Nephron progenitor cell (in vitro differentiated cells): ENCODE data around the gene ENTPD1.
"Not testable (repeated sequence)": the region's sequence is repeated elsewhere in the genome, so short reads cannot be mapped to it uniquely, and the experiment has no call there.

Source experiments
- DNase-seq: peaks from one replicate; pipeline ENCODE4 v3.0.0; 2021
- H3K27ac Mint-ChIP-seq: 2 replicates; pipeline ENCODE4 v1.8.0; 2021; ENCODE audit warnings: mild to moderate bottlenecking, moderate library complexity, mixed read lengths
- H3K27me3 Mint-ChIP-seq: 2 replicates; pipeline ENCODE4 v1.8.0; 2021; ENCODE audit warnings: mild to moderate bottlenecking, low read depth, mixed read lengths; ENCODE audit not compliant: poor library complexity
- H3K36me3 Mint-ChIP-seq: 2 replicates; pipeline ENCODE4 v1.8.0; 2021; ENCODE audit warnings: low read depth, mixed read lengths
- H3K4me1 Mint-ChIP-seq: 2 replicates; pipeline ENCODE4 v1.8.0; 2021; ENCODE audit warnings: mixed read lengths
- H3K4me3 Mint-ChIP-seq: 2 replicates; pipeline ENCODE4 v1.8.0; 2021; ENCODE audit warnings: mild to moderate bottlenecking, moderate library complexity, mixed read lengths
- H3K9me3 Mint-ChIP-seq: 2 replicates; pipeline ENCODE4 v1.8.0; 2021; ENCODE audit warnings: mild to moderate bottlenecking, moderate library complexity, mixed read lengths
- CTCF ChIP-seq: fragments of 200-600 bp; sonication (generic); IDR thresholded peaks from 2 replicates; pipeline ENCODE4 v1.5.0; 2021; ENCODE audit warnings: antibody characterized with exemption

ENTPD1 gene

GRCh38 chr10:95716866-95717265 lies 39.1 kb upstream of the ENTPD1 start:
- Mint-ChIP-seq H3K4me3 (no peak overlapping the region), H3K27ac (no peak overlapping the region), H3K27me3 (peaks cover 16% of the 10 kb centered on the region), H3K36me3 (no peaks in the 10 kb centered on the region), H3K4me1 (no peaks in the 10 kb centered on the region), H3K9me3 (no peaks in the 10 kb centered on the region)
- no peak for DNase-seq
- TF ChIP-seq CTCF: no peak

- not testable (repeated sequence) for H3K4me1 Mint-ChIP-seq, H3K36me3 Mint-ChIP-seq, H3K4me3 Mint-ChIP-seq, DNase-seq, H3K27ac Mint-ChIP-seq
- Mint-ChIP-seq H3K27me3 (peaks cover 16% of the 10 kb centered on the region), H3K9me3 (peaks cover 11% of the 10 kb centered on the region)
Measured at GRCh38 chr10:95720745-95721144, 35.2 kb upstream of the ENTPD1 start.

- DNase-seq, H3K4me1 Mint-ChIP-seq, H3K27ac Mint-ChIP-seq, H3K36me3 Mint-ChIP-seq, H3K4me3 Mint-ChIP-seq, H3K27me3 Mint-ChIP-seq: not testable (repeated sequence)
- peaks cover 11% of the 10 kb centered on the region for H3K9me3 Mint-ChIP-seq
Measured at GRCh38 chr10:95722496-95722895, 33.5 kb upstream of the ENTPD1 start.

GRCh38 chr10:95728526-95728925 lies 27.4 kb upstream of the ENTPD1 start:
- Mint-ChIP-seq H3K4me3 (no peak overlapping the region), H3K27me3 (peaks cover 6% of the 10 kb centered on the region), H3K9me3 (peaks cover 40% of the 10 kb centered on the region), H3K27ac (no peak overlapping the region), H3K36me3 (no peaks in the 10 kb centered on the region), H3K4me1 (no peaks in the 10 kb centered on the region)
- TF ChIP-seq CTCF: no peak
- no peak for DNase-seq

GRCh38 chr10:95729323-95730055 lies 26.5 kb upstream of the ENTPD1 start:
- Mint-ChIP-seq H3K27me3 (peaks cover 4% of the 10 kb centered on the region), H3K36me3 (no peaks in the 10 kb centered on the region), H3K27ac (no peak overlapping the region), H3K4me1 (no peaks in the 10 kb centered on the region), H3K9me3 (peaks cover 48% of the 10 kb centered on the region), H3K4me3 (no peak overlapping the region)
- DNase-seq: no peak
- no peak for TF ChIP-seq CTCF

GRCh38 chr10:95730233-95730632 lies 25.7 kb upstream of the ENTPD1 start:
- H3K27me3 Mint-ChIP-seq: peaks cover 3% of the 10 kb centered on the region
- no peak overlapping the region for H3K27ac Mint-ChIP-seq
- no peaks in the 10 kb centered on the region for H3K4me1 Mint-ChIP-seq
- H3K36me3 Mint-ChIP-seq: no peaks in the 10 kb centered on the region
- no peak overlapping the region for H3K4me3 Mint-ChIP-seq
- DNase-seq: no peak
- H3K9me3 Mint-ChIP-seq: peaks cover 46% of the 10 kb centered on the region
- TF ChIP-seq CTCF: no peak

GRCh38 chr10:95732907-95733306 lies 23.1 kb upstream of the ENTPD1 start:
- peaks cover 47% of the 10 kb centered on the region for H3K9me3 Mint-ChIP-seq
- not testable (repeated sequence) for H3K4me1 Mint-ChIP-seq, DNase-seq, H3K27ac Mint-ChIP-seq, H3K27me3 Mint-ChIP-seq, H3K4me3 Mint-ChIP-seq, H3K36me3 Mint-ChIP-seq
